Testis (tissue), 3 donors: ENCODE data around the gene WDR27. TPM values are rescaled to one million over a fixed set of nuclear protein-coding genes. Genes with fewer than 3 reads are reported as not detected.

Experiments used
- DNase-seq: peaks from one replicate; pipeline ENCODE4 v3.0.0-alpha.2; 2019
- H3K27ac ChIP-seq, 2 donors: fragments of 200-600 bp; sonication (generic); one replicate each; pipeline ENCODE4 v1.5.1; 2019
- H3K27me3 ChIP-seq: fragments of 200-600 bp; sonication (generic); one replicate; pipeline ENCODE4 v1.5.1; 2019
- H3K36me3 ChIP-seq: fragments of 200-600 bp; sonication (generic); one replicate; pipeline ENCODE4 v1.5.1; 2017; ENCODE audit warnings: low read depth; ENCODE audit errors: missing control alignments
- H3K4me1 ChIP-seq: fragments of 200-600 bp; sonication (generic); one replicate; pipeline ENCODE4 v1.5.1; 2019
- H3K4me3 ChIP-seq, 2 donors: fragments of 200-600 bp; sonication (generic); one replicate each; pipeline ENCODE4 v1.5.1; 2017 to 2019
- H3K9me3 ChIP-seq: fragments of 200-600 bp; sonication (generic); one replicate; pipeline ENCODE4 v1.5.1; 2017
- CTCF ChIP-seq, 3 experiments: fragments of 450-650 bp in 2 of 3; fragments of 200-600 bp in 1 of 3; sonication (generic) in 1 of 3; IDR thresholded peaks; one replicate each; pipeline ENCODE4 v1.5.1; 2016 to 2019; ENCODE audit warnings: antibody characterized with exemption in 3 of 3, mild to moderate bottlenecking in 2 of 3, moderate library complexity in 1 of 3
- POLR2A ChIP-seq: fragments of 450-650 bp; IDR thresholded peaks from one replicate; pipeline ENCODE4 v1.6.1; 2017; ENCODE audit warnings: antibody characterized with exemption, mild to moderate bottlenecking, moderate library complexity
- WGBS, 2 donors: methylation state at CpG; one replicate each; pipeline ENCODE4 v1.1.5; 2018; 5-methylcytosine and 5-hydroxymethylcytosine counted together
- intact Hi-C: fragments of 100-400 bp; cut with DNase I; formaldehyde crosslinking; loops from one replicate; pipeline ENCODE4 v1.15.1; 2023; ENCODE audit warnings: low total_unique reads
- polyA plus RNA-seq: library from polyadenylated mRNA; stranded (reverse); fragments of 350-450 nt; fragmentation: Illumina TruSeq; extraction: RNeasy Lipid Tissue Mini Kit (QIAGEN cat#74804); gene quantifications from one replicate; pipeline ENCODE4 v1.2.3, GENCODE V29; 2014; ENCODE audit warnings: low read depth, low replicate concordance; ENCODE audit not compliant: insufficient read depth
- total RNA-seq, 2 donors: library from RNA; depleted of rRNA; stranded (reverse); fragments of >200 nt; gene quantifications; one replicate each; pipeline ENCODE4 v1.2.3, GENCODE V29; 2016

WDR27 gene
- total and polyA plus RNA-seq, 3 donors from 2014 or later = 32.8 to 101 (median 84.0) TPM

DNA sequence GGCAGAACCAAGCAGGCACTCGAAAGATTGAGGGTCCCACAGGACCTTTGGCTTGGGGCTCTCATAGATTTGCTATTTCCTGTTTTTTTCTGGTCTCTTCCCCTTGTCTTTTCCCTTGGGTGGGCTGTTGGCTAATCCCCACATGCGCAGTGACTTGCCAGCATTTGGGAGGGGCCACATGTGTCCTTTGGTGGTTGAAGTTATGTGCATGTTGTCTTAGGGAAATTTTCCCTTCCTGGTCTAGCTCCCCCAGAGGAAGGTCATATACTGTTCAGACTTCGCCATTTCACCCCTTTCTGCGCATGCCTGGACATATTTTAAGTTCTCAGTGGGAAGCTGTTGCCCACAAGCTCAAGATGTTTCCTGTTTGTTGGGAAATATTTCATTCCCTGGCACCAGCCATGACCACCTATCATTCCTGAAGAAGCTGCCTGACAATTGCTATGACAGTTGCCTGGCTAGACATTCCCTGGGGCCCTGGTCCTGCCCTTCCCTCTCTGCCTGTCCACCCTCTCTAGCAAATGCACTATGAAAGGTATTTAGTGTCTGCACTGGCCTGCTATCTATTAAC lies 292.0 kb downstream of the WDR27 start:
- no peak overlapping the region for H3K4me3 ChIP-seq

DNA sequence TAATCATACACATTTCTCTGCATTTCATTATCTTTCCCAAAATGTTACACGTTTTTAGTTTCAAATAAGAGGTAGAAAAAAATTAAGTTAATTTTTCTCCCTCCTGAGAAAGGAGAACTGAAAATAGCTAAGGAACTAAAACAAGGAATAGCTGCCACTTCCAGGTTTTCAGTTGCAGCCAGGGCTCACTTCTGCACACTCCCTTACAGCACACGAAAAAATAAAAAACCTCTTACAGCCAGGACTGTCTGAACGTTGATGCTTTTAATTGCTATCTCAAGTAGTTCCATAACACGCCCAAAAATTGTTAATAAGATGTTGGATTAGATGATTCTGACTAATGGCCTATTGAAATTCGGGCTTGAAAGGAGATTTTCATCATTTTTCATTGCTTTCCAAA lies 294.5 kb downstream of the WDR27 start:
- H3K4me3 ChIP-seq = no peak overlapping the region
- DNase-seq = no peak

More for the DNA sequence above, 292.0 kb downstream of the WDR27 start:
- Histone ChIP-seq H3K27ac (no peak overlapping the region), H3K9me3 (no peaks in the 10 kb centered on the region), H3K4me1 (no peaks in the 10 kb centered on the region), H3K36me3 (no peaks in the 10 kb centered on the region), H3K27me3 (no peaks in the 10 kb centered on the region)
- no peak for DNase-seq
- 90 to 91% methylated on average over 4 of the region's 4 CpGs for WGBS, 2 donors
- TF ChIP-seq POLR2A (no peak), CTCF (IDR thresholded peaks at IDR 0.05) (no peak)
- intact Hi-C loops = no loop called here

More for the DNA sequence above, 294.5 kb downstream of the WDR27 start:
- TF ChIP-seq POLR2A (no peak), CTCF (IDR thresholded peaks at IDR 0.05) (no peak)
- Histone ChIP-seq H3K36me3 (no peaks in the 10 kb centered on the region), H3K27me3 (no peaks in the 10 kb centered on the region), H3K9me3 (no peaks in the 10 kb centered on the region), H3K4me1 (no peaks in the 10 kb centered on the region), H3K27ac (peak overlapping the region in 1 of 2 donors; percentile 30)
- 47 to 49% methylated on average over 5 of the region's 5 CpGs for WGBS, 2 donors
- intact Hi-C loops = no loop called here

Other genes with a start within 250 kb of the WDR27 start
- gene C6orf120, start 97 bp upstream of the WDR27 start, total RNA-seq = 10 to 100 TPM; 24.0 to 29.9 TPM
- gene C6orf120, start 97 bp upstream of the WDR27 start, polyA plus RNA-seq = 16.9 TPM
- gene PHF10, start 22.5 kb upstream of the WDR27 start, total RNA-seq = 10 to 100 TPM; 46.1 to 64.0 TPM
- gene PHF10, start 22.5 kb upstream of the WDR27 start, polyA plus RNA-seq = 69.5 TPM
- 10 to 100 TPM; 15.4 to 20.4 TPM for gene DYNLT2, start 49.5 kb upstream of the WDR27 start, total RNA-seq
- gene DYNLT2, start 49.5 kb upstream of the WDR27 start, polyA plus RNA-seq = 59.4 TPM
- 10 to 100 TPM; 48.3 to 56.6 TPM for gene ERMARD, start 49.6 kb upstream of the WDR27 start, total RNA-seq
- 77.6 TPM for gene ERMARD, start 49.6 kb upstream of the WDR27 start, polyA plus RNA-seq